HCT116 (cell line): Measurements from ENCODE around the gene SUPT3H. TPM values are rescaled to one million over a fixed set of nuclear protein-coding genes. Genes with fewer than 3 reads are reported as not detected.

Source experiments
- ATAC-seq: fragments of 200-7000 bp; cut with Tn5 transposase; 2 replicates; pipeline ENCODE4 v1.9.1; 2020; ENCODE audit warnings: mild to moderate bottlenecking, moderate library complexity
- BruUV-seq: library from RNA; stranded (reverse); fragments of 400-500 nt; replicated peaks from 2 replicates; lab custom pipeline; 2021; lab: Mats Ljungman, UMichigan
- CTCF ChIA-PET: fragments of 300-600 bp; sonication (Branson Sonifier 250); formaldehyde crosslinking; loops from one replicate; lab custom pipeline; 2021; ENCODE audit warnings: antibody characterized with exemption; lab: Charles Lee
- POLR2A ChIA-PET: fragments of 300-600, 350-600 bp; sonication (Branson Sonifier 250); formaldehyde crosslinking; loops from one replicate; lab custom pipeline; 2021; ENCODE audit warnings: antibody characterized with exemption; lab: Charles Lee
- RAD21 ChIA-PET, 2 experiments: fragments of 300-600 bp; sonication (Branson Sonifier 250); formaldehyde crosslinking; loops; one replicate each; lab custom pipeline; 2023; ENCODE audit warnings: low total read pairs in 2 of 2; ENCODE audit not compliant: uncharacterized antibody in 2 of 2, unreplicated experiment in 2 of 2, low non-redundant PET in 1 of 2; lab: Charles Lee
- DNase-seq: peaks from one replicate; pipeline ENCODE4 v3.0.0-alpha.2; 2010; ENCODE audit warnings: low read depth, low spot score
- H2AFZ ChIP-seq: fragments of 200-600 bp; shearing (Covaris generic), sonication (generic); 2 replicates; pipeline ENCODE4 v1.6.1; 2017; ENCODE audit warnings: low read depth, mixed run types, mixed read lengths, antibody characterized with exemption, low read length; ENCODE audit not compliant: poor library complexity, severe bottlenecking
- H3K27ac ChIP-seq: 2 replicates; pipeline ENCODE4 v1.5.1; 2012; ENCODE audit warnings: low read depth, low read length
- H3K27me3 ChIP-seq: fragments of 200-600 bp; sonication (generic); 2 replicates; pipeline ENCODE4 v1.6.1; 2016; ENCODE audit warnings: mixed run types, low read length, mixed read lengths; ENCODE audit not compliant: insufficient read depth
- H3K36me3 ChIP-seq, 2 experiments: fragments of 200-500 bp in 1 of 2; fragments of 200-600 bp in 1 of 2; sonication (Bioruptor generic) in 1 of 2; sonication (generic) in 1 of 2; 2 replicates each; pipeline versions ENCODE4 v1.5.1 to v1.6.1; 2014 to 2016; ENCODE audit warnings: low read length in 2 of 2, inconsistent platforms in 1 of 2, mixed read lengths in 1 of 2, mixed run types in 1 of 2; ENCODE audit not compliant: insufficient read depth in 2 of 2, control insufficient read depth in 1 of 2
- H3K4me1 ChIP-seq, 2 experiments: fragments of 200-600 bp in 1 of 2; sonication (generic) in 1 of 2; 2 replicates each; pipeline versions ENCODE4 v1.5.1 to v1.6.1; 2012 to 2017; ENCODE audit warnings: low read length in 2 of 2, inconsistent platforms in 1 of 2, mild to moderate bottlenecking in 1 of 2, mixed read lengths in 1 of 2, mixed run types in 1 of 2, moderate library complexity in 1 of 2; ENCODE audit not compliant: insufficient read depth in 2 of 2, control insufficient read depth in 1 of 2
- H3K4me2 ChIP-seq: fragments of 200-600 bp; sonication (generic); 2 replicates; pipeline ENCODE4 v1.6.1; 2017; ENCODE audit warnings: mixed run types, low read length, mixed read lengths
- H3K4me3 ChIP-seq, 2 experiments: fragments of 200-600 bp in 1 of 2; sonication (generic) in 1 of 2; replicated peaks in 1 of 2; 2 replicates each; pipeline ENCODE4 v1.5.1; 2011 to 2016; ENCODE audit warnings: low read length in 2 of 2, control low read depth in 1 of 2, low read depth in 1 of 2, mild to moderate bottlenecking in 1 of 2, mixed read lengths in 1 of 2, mixed run types in 1 of 2
- H3K79me2 ChIP-seq: fragments of 200-600 bp; sonication (generic); 2 replicates; pipeline ENCODE4 v1.6.1; 2017; ENCODE audit warnings: mild to moderate bottlenecking, mixed run types, low read length, moderate library complexity, mixed read lengths; ENCODE audit not compliant: insufficient read depth
- H3K9ac ChIP-seq: fragments of 200-600 bp; sonication (generic); 2 replicates; pipeline ENCODE4 v1.6.1; 2016; ENCODE audit warnings: low read length, mixed read lengths
- H3K9me2 ChIP-seq: fragments of 200-600 bp; sonication (generic), shearing (Covaris generic); 2 replicates; pipeline ENCODE4 v1.6.1; 2017; ENCODE audit warnings: mixed run types, mild to moderate bottlenecking, moderate library complexity; ENCODE audit not compliant: insufficient read depth
- H3K9me3 ChIP-seq, 2 experiments: fragments of 200-500 bp in 1 of 2; fragments of 200-600 bp in 1 of 2; sonication (Bioruptor generic) in 1 of 2; sonication (generic) in 1 of 2; 2 replicates each; pipeline ENCODE4 v1.6.1; 2014 to 2017; ENCODE audit warnings: low read length in 2 of 2, mixed read lengths in 2 of 2, inconsistent platforms in 1 of 2, low read depth in 1 of 2, mild to moderate bottlenecking in 1 of 2, mixed run types in 1 of 2, moderate library complexity in 1 of 2; ENCODE audit not compliant: control insufficient read depth in 1 of 2, insufficient read depth in 1 of 2
- H4K20me1 ChIP-seq: fragments of 200-600 bp; sonication (generic), shearing (Covaris generic); 2 replicates; pipeline ENCODE4 v1.6.1; 2017; ENCODE audit warnings: mixed run types, mild to moderate bottlenecking, moderate library complexity; ENCODE audit not compliant: insufficient read depth
- ATF3 ChIP-seq: IDR thresholded peaks from 2 replicates; pipeline ENCODE4 v1.6.1; 2012
- EGR1 ChIP-seq: IDR thresholded peaks from 2 replicates; pipeline ENCODE4 v1.6.1; 2012; ENCODE audit warnings: low read depth
- ELF1 ChIP-seq: IDR thresholded peaks from 2 replicates; pipeline ENCODE4 v1.6.1; 2012; ENCODE audit warnings: low read depth, borderline replicate concordance
- EZH2 ChIP-seq: fragments of 200-600 bp; sonication (generic); IDR thresholded peaks from 2 replicates; pipeline ENCODE4 v1.6.1; 2017; ENCODE audit warnings: antibody characterized with exemption, mixed run types
- EZH2phosphoT487 ChIP-seq: fragments of 200-600 bp; IDR thresholded peaks from 2 replicates; pipeline ENCODE4 v1.6.1; 2018; ENCODE audit warnings: antibody characterized with exemption, borderline replicate concordance
- FOSL1 ChIP-seq: IDR thresholded peaks from 2 replicates; pipeline ENCODE4 v1.6.1; 2012; ENCODE audit warnings: low read depth
- JUND ChIP-seq: IDR thresholded peaks from 2 replicates; pipeline ENCODE4 v1.6.1; 2012
- POLR2A ChIP-seq: IDR thresholded peaks from 2 replicates; pipeline ENCODE4 v1.7.0; 2011; ENCODE audit warnings: borderline replicate concordance; ENCODE audit not compliant: insufficient read depth, insufficient read length; ENCODE audit errors: extremely low read depth
- RAD21 ChIP-seq: IDR thresholded peaks from 2 replicates; pipeline ENCODE4 v1.6.1; 2012; ENCODE audit warnings: low read depth, mild to moderate bottlenecking
- SP1 ChIP-seq: IDR thresholded peaks from 2 replicates; pipeline ENCODE4 v1.6.1; 2012; ENCODE audit warnings: low read depth
- TCF7L2 ChIP-seq: IDR thresholded peaks from 2 replicates; pipeline ENCODE4 v1.7.0; 2011; ENCODE audit warnings: borderline replicate concordance, inconsistent platforms; ENCODE audit not compliant: insufficient read depth, insufficient read length; ENCODE audit errors: extremely low read depth
- YY1 ChIP-seq: IDR thresholded peaks from 2 replicates; pipeline ENCODE4 v1.6.1; 2011; ENCODE audit warnings: low read length, low read depth, moderate library complexity, mild to moderate bottlenecking; ENCODE audit not compliant: insufficient replicate concordance; ENCODE audit errors: extremely low read depth
- ZBTB33 ChIP-seq: IDR thresholded peaks from 2 replicates; pipeline ENCODE4 v1.6.1; 2011; ENCODE audit warnings: mild to moderate bottlenecking, low read length, moderate library complexity; ENCODE audit not compliant: insufficient replicate concordance; ENCODE audit errors: extremely low read depth
- ZFX ChIP-seq: fragments of 450-650 bp; IDR thresholded peaks from 2 replicates; pipeline ENCODE4 v1.6.1; 2017
- intact Hi-C: fragments of 100-400 bp; cut with micrococcal nuclease; formaldehyde crosslinking; loops from 2 replicates; pipeline ENCODE4 v1.10.0; 2022
- total RNA-seq: library from RNA; stranded (reverse); gene quantifications from one replicate; pipeline ENCODE4 v1.2.1, GENCODE V29; 2021; ENCODE audit not compliant: unreplicated experiment

Gene SUPT3H
- total RNA-seq, 1 experiment from 2014 or later: 7.4 TPM

GRCh38 chr6:44949596-44950201, 428.0 kb downstream of the SUPT3H start:
- no peak overlapping the region for H3K9ac ChIP-seq
- POLR2A ChIA-PET: no interaction called here
- no peaks in the 10 kb centered on the region for H3K79me2 ChIP-seq
- H3K9me2 ChIP-seq: no peaks in the 10 kb centered on the region
- no peak for TF ChIP-seq SP1
- no peak for TF ChIP-seq TCF7L2
- TF ChIP-seq ZFX: no peak
- H4K20me1 ChIP-seq: no peaks in the 10 kb centered on the region
- peaks cover 0 to 9% of the 10 kb centered on the region in 2 experiments; a peak in 1 of 4 replicates for H3K9me3 ChIP-seq
- RAD21 ChIA-PET: no interaction called here
- H3K27ac ChIP-seq: no peak overlapping the region
- DNase-seq (no peak), ATAC-seq (no peak)
- intact Hi-C loops: no loop called here
- no peak overlapping the region for H2AFZ ChIP-seq
- no peaks in the 10 kb centered on the region for H3K4me1 ChIP-seq
- no peaks in the 10 kb centered on the region for H3K36me3 ChIP-seq
- H3K27me3 ChIP-seq: no peaks in the 10 kb centered on the region
- no peak overlapping the region for H3K4me3 ChIP-seq
- H3K4me2 ChIP-seq: no peak overlapping the region
- no TSS peak for BruUV-seq
- CTCF ChIA-PET: no interaction called here

GRCh38 chr6:44943541-44943940, 434.2 kb downstream of the SUPT3H start:
- no peaks in the 10 kb centered on the region for H4K20me1 ChIP-seq
- H3K9me2 ChIP-seq: 0 out of 2 replicates have a peak, but pooled peaks cover 3% of the 10 kb centered on the region
- no peaks in the 10 kb centered on the region for H3K4me1 ChIP-seq
- H3K79me2 ChIP-seq: no peaks in the 10 kb centered on the region
- no peaks in the 10 kb centered on the region for H3K27me3 ChIP-seq
- no peaks in the 10 kb centered on the region for H3K36me3 ChIP-seq
- H3K4me3 ChIP-seq: no peak overlapping the region
- no TSS peak for BruUV-seq
- no peaks in the 10 kb centered on the region for H3K9me3 ChIP-seq
- H3K4me2 ChIP-seq: no peak overlapping the region
- intact Hi-C loops: no loop called here
- no peak overlapping the region for H3K9ac ChIP-seq
- ChIA-PET RAD21 (no interaction called here), POLR2A (no interaction called here), CTCF (no interaction called here)
- ATAC-seq: no peak
- DNase-seq: no peak
- H2AFZ ChIP-seq: no peak overlapping the region
- TF ChIP-seq FOSL1: no peak
- no peak for TF ChIP-seq ELF1
- no peak for TF ChIP-seq EZH2
- TF ChIP-seq JUND: no peak
- TF ChIP-seq EGR1: no peak
- TF ChIP-seq EZH2phosphoT487: no peak
- no peak for TF ChIP-seq RAD21
- TF ChIP-seq YY1: no peak
- no peak for TF ChIP-seq ZFX
- no peak for TF ChIP-seq POLR2A
- TF ChIP-seq ZBTB33: no peak
- TF ChIP-seq TCF7L2: no peak
- no peak for TF ChIP-seq ATF3
- H3K27ac ChIP-seq: no peak overlapping the region
